ENCODE data around the gene SLC17A3.

Gene SLC17A3

DNA sequence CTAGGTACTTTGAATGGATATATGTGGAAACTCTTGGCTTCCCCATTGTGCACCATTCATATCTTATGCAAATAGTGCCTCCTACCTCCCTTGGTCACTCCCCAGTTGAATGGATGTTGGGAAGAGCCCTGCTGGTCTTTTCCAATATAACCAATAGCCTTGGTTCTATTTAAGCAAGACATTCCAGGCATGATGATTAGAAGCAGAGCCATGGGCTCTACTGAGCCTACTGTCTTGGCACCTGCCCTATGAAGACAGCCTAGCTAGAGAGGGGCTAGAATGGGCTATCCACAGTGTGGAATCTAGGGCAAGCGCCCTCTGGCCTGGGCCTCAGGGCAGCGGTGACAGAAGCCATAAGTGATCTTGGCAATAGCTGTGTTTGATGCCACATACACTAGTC is 57.8 kb downstream of the SLC17A3 start:
- no peak for DNase-seq (ENCODE audit: extremely low read depth, low read depth)
- no peak overlapping the region for H3K4me3 ChIP-seq (replicated peaks; ENCODE audit: low read depth, low read length)

DNA sequence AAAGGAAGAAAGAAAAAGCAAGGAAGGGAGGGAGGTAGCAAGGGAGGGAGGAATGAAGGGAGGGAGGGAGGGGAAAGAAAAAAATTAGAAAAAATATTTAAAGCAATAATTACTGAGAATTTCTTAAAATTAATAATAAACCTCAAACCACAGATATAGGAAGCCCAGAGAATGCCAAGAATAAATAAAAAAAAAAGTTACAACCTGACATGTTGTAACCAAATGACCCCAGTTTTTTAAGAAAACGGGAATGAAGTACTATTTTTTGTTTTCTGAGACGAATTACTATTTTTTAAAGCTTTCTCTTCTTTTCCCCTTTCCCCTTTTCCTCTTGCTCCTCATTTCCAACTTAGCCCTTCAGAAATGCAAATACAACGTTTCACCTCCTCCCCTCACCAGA is 58.8 kb downstream of the SLC17A3 start:
- H3K4me3 ChIP-seq (replicated peaks; ENCODE audit: low read depth, low read length): no peak overlapping the region
- no peak for DNase-seq (ENCODE audit: extremely low read depth, low read depth)
- TF ChIP-seq, protein P1, sequence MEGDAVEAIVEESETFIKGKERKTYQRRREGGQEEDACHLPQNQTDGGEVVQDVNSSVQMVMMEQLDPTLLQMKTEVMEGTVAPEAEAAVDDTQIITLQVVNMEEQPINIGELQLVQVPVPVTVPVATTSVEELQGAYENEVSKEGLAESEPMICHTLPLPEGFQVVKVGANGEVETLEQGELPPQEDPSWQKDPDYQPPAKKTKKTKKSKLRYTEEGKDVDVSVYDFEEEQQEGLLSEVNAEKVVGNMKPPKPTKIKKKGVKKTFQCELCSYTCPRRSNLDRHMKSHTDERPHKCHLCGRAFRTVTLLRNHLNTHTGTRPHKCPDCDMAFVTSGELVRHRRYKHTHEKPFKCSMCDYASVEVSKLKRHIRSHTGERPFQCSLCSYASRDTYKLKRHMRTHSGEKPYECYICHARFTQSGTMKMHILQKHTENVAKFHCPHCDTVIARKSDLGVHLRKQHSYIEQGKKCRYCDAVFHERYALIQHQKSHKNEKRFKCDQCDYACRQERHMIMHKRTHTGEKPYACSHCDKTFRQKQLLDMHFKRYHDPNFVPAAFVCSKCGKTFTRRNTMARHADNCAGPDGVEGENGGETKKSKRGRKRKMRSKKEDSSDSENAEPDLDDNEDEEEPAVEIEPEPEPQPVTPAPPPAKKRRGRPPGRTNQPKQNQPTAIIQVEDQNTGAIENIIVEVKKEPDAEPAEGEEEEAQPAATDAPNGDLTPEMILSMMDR (IDR thresholded peaks at IDR 0.05; ENCODE audit: low read depth, low read length, missing control alignments): no peak

More for the DNA sequence above, 57.8 kb downstream of the SLC17A3 start:
- TF ChIP-seq, protein P1 (IDR thresholded peaks at IDR 0.05; ENCODE audit: low read depth, low read length, missing control alignments): no peak

DNA sequence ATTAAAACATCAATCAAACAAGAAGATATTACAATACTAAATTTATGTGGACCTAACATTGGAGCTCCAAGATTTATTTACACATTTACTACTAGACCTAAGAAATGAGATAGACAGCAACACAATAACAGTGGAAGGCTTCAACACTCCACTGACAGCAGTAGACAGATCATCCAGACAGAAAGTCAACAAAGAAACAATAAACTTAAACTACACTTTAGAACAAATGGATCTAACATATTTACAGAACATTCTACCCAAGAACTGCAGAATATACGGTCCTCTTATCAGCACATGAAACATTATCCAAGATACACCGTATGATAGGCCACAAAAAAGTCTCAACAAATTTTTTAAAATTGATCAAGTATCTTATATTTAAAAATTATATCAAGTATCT is 69.2 kb downstream of the SLC17A3 start:
- DNase-seq (ENCODE audit: extremely low read depth, low read depth): no peak
- TF ChIP-seq, protein P1 (IDR thresholded peaks at IDR 0.05; ENCODE audit: low read depth, low read length, missing control alignments): no peak
- H3K4me3 ChIP-seq (replicated peaks; ENCODE audit: low read depth, low read length): no peak overlapping the region

DNA sequence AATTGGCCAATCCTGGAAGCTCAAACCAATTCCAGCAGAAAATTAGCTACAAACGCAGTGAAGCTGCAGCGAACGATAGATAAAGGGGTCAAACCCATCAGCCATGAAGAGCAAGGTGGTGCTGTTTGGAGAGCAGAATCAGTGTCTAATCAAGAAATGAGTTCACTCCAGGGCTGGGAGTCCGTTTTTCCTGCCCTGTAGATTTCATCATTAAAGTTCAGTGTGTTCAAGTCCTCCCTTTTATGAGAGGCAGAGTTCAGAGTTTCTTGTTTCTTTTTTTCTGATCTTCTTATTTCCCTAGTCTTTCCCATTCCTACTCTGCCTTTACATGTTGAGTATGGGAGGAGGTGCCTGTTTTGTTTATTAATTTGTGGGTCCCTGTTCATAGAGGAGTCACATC is 72.6 kb downstream of the SLC17A3 start:
- H3K4me3 ChIP-seq (replicated peaks; ENCODE audit: low read depth, low read length): no peak overlapping the region
- DNase-seq (ENCODE audit: extremely low read depth, low read depth): no peak
- TF ChIP-seq, protein P1 (IDR thresholded peaks at IDR 0.05; ENCODE audit: low read depth, low read length, missing control alignments): no peak
